GM12864 (cell line): ENCODE measurements around the gene PPFIBP1.

ENCODE experiments used
- DNase-seq: peaks from one replicate; pipeline ENCODE4 v3.0.0-alpha.2; 2011; ENCODE audit warnings: low read depth
- H3K4me3 ChIP-seq: 2 replicates; pipeline ENCODE4 v1.5.1; 2011; ENCODE audit warnings: mild to moderate bottlenecking, low read depth, low read length, control low read depth
- TF ChIP-seq, protein P1 (sequence below): IDR thresholded peaks from 2 replicates; pipeline ENCODE4 v1.5.1; 2011; ENCODE audit warnings: low read depth, mild to moderate bottlenecking, moderate library complexity, low read length, control low read depth, inconsistent platforms; ENCODE audit errors: missing control alignments

The PPFIBP1 gene

DNA sequence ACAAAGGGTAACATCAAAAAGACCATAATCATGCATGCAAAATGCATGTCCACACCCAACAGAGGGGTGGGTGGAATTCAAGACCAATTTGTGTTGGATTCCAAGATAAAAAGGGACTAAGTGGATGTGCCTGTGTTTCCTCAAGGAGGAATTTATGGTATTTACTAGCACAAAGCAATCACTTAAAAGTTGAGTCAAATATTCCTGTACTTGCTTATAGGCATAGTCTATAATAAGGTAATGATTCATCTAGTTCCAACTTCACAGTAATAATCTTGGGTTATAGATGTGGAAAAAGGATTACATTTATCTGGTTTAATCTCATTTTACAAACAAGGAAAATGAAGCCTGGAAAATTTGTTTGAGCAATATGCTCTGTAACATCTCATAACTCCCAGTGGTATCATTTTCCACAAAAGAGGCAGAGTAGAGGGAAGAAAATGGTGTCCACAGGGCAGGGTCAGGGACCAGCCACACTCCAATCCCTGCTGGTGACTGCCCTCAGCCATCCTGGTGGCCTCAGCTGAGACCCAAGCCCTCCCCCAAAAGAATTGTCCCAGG lies 91.4 kb downstream of the PPFIBP1 start:
- DNase-seq, result no peak
- no peak overlapping the region for H3K4me3 ChIP-seq
- TF ChIP-seq, protein P1, sequence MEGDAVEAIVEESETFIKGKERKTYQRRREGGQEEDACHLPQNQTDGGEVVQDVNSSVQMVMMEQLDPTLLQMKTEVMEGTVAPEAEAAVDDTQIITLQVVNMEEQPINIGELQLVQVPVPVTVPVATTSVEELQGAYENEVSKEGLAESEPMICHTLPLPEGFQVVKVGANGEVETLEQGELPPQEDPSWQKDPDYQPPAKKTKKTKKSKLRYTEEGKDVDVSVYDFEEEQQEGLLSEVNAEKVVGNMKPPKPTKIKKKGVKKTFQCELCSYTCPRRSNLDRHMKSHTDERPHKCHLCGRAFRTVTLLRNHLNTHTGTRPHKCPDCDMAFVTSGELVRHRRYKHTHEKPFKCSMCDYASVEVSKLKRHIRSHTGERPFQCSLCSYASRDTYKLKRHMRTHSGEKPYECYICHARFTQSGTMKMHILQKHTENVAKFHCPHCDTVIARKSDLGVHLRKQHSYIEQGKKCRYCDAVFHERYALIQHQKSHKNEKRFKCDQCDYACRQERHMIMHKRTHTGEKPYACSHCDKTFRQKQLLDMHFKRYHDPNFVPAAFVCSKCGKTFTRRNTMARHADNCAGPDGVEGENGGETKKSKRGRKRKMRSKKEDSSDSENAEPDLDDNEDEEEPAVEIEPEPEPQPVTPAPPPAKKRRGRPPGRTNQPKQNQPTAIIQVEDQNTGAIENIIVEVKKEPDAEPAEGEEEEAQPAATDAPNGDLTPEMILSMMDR, result no peak

DNA sequence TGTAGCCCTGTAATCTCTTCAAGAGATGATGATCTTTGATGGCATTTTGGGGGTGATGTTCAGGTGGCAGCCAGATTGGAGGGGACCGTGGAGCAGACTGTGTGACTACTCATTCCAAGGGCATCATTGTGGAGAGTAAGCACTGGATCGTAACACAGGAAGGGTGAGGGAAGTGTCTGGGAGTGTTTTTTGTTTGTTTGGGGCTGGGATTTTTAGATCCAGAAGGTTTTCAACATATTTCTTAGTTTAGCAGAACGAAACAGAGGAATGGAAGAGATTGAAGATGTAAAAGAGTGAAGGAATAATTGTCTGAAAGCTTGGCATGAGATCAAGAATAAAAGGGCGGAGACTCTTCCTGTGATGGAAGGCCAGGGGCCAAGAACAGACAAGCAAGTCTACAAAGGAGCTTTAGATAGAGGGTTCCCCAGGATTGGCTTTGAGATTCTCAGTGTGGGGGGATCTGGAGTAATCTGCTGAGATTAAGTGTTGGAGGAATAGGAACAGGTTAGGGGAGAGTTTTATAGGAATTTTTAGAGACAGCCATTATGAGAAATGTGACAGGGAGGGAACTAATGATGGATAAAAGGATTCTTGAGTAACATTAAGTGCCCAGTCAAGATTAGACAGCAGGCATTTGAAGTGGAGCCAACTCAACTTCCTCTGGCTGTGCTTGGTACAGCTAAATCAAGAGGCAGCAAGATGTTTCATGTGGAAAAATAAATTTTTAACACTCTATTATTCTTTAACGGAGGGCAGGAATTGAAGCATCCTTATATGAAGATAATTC lies 92.5 kb downstream of the PPFIBP1 start:
- no peak overlapping the region for H3K4me3 ChIP-seq
- TF ChIP-seq, protein P1, result no peak
- DNase-seq, result no peak

DNA sequence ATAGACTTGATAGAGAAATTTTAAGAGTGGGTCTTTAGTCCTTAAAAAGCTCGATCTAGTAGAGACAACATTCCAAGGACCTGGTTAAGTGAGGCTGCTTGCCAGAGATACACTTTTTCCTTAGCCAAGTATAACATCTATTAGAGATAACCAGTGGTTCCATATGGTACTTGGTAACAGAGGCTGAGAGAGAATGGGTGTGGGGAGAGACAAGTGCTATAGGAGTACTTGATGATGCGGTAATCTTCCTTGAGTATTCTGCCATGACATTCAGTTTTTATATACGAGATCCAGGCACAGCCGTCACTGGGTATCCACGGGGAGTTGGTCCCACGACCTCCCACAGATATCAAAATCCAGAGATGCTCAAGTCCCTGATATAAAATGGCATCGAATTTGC lies 94.8 kb downstream of the PPFIBP1 start:
- DNase-seq, result no peak
- TF ChIP-seq, protein P1, result no peak
- no peak overlapping the region for H3K4me3 ChIP-seq

DNA sequence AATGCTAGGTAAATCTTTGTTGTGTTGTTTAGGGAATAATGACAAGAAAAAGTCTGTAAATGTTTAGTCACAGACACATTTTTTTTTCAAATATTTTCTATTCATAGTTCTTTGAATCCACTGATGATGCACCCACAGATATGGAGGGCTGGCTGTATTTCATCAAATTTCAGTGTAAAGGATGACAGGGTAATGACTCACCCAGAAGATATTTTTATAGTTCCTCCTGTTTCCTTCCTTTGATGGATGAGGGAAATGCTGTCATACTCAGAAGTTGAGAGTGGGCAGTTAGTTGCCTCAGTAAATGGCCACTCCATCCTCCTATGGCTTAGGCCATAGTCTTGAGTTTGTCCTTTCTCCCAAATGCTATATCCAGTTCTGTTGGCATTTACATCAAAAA lies 95.3 kb downstream of the PPFIBP1 start:
- no peak for DNase-seq
- H3K4me3 ChIP-seq, result no peak overlapping the region
- TF ChIP-seq, protein P1, result no peak

DNA sequence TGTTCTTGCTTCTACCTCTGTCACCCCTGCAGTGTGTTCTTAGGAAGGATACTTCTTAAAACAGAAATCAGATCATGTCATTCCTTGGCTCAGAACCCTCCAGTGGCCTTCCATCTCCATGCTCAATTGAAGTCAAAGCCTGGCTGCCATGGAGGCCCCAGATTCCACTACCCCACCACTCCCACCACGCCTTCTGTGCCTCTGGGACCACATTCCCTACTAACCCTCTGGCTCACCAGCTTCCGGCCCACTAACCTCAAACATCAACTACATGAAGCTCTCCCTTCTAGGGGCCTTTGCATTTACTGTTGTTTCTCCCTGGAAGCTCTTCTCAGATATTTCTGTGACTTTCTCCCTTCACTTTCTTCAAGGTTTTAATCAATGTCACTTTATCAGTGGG lies 96.1 kb downstream of the PPFIBP1 start:
- TF ChIP-seq, protein P1, result no peak
- H3K4me3 ChIP-seq, result no peak overlapping the region
- no peak for DNase-seq

DNA sequence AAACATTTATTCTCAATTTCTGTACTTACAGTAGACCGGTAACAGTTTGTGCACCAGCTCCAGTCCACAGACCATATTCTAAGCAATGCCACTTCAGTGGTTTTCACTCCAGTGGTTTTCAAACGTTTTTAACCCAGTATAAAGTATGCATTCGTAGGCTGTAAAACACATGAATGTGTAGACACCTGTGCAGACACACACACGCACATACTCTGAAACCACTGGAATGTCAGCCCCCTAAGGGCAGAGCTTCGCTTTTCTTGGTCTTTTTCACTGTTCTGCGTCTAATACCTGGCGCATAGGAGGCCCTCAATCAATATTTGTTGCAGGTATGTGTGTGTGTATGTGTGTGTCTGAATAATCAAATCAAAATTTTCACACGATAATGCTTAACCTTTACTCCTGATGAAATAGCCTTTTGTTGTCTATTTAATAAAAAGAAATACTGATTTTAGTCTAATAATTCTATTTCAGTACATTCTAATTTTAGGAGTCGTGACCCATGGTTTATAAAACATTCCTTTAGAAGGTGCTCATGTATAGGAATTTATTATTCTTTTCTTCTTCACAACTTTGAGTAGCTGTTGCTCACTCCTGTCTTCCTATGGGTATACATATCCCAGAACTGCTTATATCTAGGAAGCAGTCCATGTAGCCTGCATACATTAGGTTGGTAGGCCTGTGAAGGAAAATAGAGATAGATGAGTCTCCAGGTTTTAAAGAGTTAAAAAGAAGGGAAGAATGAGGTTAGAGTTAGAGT lies 98.6 kb downstream of the PPFIBP1 start:
- TF ChIP-seq, protein P1, result no peak
- H3K4me3 ChIP-seq, result no peak overlapping the region
- no peak for DNase-seq
